HG03045 (cell line): ENCODE measurements around the gene ZNF777.
"Not testable (repeated sequence)": the region's sequence is repeated elsewhere in the genome, so short reads cannot be mapped to it uniquely, and the experiment has no call there.

Experiments
- ATAC-seq: cut with Tn5 transposase; IDR thresholded peaks from one replicate; pipeline ENCODE4 v1.9.1; 2021; ENCODE audit warnings: mild to moderate bottlenecking, moderate library complexity; ENCODE audit not compliant: unreplicated experiment

Gene ZNF777

GRCh38 chr7:149420006-149420405, 40.9 kb downstream of the ZNF777 start:
- no peak for ATAC-seq

GRCh38 chr7:149415391-149416071, 45.3 kb downstream of the ZNF777 start:
- no peak for ATAC-seq

GRCh38 chr7:149414745-149415390, 46.0 kb downstream of the ZNF777 start:
- ATAC-seq = no peak

GRCh38 chr7:149414171-149414570, 46.7 kb downstream of the ZNF777 start:
- ATAC-seq = no peak

- ATAC-seq = not testable (repeated sequence)
Measured at GRCh38 chr7:149413083-149413482, 47.8 kb downstream of the ZNF777 start.

- ATAC-seq = no peak
Measured at GRCh38 chr7:149409895-149410294, 51.0 kb downstream of the ZNF777 start.

- ATAC-seq = no peak
Measured at GRCh38 chr7:149404825-149405224, 56.0 kb downstream of the ZNF777 start.

GRCh38 chr7:149404396-149404795, 56.5 kb downstream of the ZNF777 start:
- ATAC-seq = no peak

- no peak for ATAC-seq
Measured at GRCh38 chr7:149398195-149398820, 62.6 kb downstream of the ZNF777 start.

- ATAC-seq = no peak
Measured at GRCh38 chr7:149397470-149398043, 63.3 kb downstream of the ZNF777 start.

- ATAC-seq = not testable (repeated sequence)
Measured at GRCh38 chr7:149388550-149389335, 72.1 kb downstream of the ZNF777 start.

GRCh38 chr7:149386514-149386913, 74.3 kb downstream of the ZNF777 start:
- not testable (repeated sequence) for ATAC-seq

- no peak for ATAC-seq
Measured at GRCh38 chr7:149385195-149385950, 75.5 kb downstream of the ZNF777 start.
